ENCODE data around the gene EML4.
A peak's percentile ranks its signal among the peaks of the same experiment; 100 is the strongest.
"Not testable (repeated sequence)": the region's sequence is repeated elsewhere in the genome, so short reads cannot be mapped to it uniquely, and the experiment has no call there.

Gene EML4, protein sequence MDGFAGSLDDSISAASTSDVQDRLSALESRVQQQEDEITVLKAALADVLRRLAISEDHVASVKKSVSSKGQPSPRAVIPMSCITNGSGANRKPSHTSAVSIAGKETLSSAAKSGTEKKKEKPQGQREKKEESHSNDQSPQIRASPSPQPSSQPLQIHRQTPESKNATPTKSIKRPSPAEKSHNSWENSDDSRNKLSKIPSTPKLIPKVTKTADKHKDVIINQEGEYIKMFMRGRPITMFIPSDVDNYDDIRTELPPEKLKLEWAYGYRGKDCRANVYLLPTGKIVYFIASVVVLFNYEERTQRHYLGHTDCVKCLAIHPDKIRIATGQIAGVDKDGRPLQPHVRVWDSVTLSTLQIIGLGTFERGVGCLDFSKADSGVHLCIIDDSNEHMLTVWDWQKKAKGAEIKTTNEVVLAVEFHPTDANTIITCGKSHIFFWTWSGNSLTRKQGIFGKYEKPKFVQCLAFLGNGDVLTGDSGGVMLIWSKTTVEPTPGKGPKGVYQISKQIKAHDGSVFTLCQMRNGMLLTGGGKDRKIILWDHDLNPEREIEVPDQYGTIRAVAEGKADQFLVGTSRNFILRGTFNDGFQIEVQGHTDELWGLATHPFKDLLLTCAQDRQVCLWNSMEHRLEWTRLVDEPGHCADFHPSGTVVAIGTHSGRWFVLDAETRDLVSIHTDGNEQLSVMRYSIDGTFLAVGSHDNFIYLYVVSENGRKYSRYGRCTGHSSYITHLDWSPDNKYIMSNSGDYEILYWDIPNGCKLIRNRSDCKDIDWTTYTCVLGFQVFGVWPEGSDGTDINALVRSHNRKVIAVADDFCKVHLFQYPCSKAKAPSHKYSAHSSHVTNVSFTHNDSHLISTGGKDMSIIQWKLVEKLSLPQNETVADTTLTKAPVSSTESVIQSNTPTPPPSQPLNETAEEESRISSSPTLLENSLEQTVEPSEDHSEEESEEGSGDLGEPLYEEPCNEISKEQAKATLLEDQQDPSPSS

DNA sequence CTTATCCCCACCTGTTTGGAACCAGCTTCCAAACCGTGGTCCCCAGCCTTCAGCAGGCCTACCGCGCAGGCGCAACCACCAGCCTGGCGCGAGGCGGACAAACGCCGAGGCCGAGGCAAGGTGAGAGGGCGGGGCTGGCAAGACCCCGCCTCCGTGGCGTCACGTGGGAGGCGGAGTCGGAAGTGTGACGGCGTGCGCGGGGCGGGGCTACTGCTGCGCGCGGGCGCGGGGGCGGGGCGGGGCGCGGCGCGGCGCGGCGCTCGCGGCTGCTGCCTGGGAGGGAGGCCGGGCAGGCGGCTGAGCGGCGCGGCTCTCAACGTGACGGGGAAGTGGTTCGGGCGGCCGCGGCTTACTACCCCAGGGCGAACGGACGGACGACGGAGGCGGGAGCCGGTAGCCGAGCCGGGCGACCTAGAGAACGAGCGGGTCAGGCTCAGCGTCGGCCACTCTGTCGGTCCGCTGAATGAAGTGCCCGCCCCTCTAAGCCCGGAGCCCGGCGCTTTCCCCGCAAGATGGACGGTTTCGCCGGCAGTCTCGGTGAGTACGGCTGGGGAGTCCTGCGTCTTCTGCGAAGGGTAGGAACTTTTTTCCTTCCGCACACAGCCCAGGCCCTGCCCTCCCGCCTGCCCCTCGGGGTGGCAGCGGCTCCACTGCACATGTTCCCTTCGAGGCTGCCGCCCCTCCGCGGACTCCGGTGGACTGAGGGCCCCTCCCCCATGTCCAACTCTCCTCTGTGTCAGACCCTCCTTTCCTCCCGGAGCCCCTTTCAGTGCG lies at the start of gene EML4:
TSS of gene EML4 (plus strand) at position 254 of the 774 bp plus-strand sequence. CDS start at position 513, 259 bp downstream.
- peak; percentile 85 for DNase-seq

DNA sequence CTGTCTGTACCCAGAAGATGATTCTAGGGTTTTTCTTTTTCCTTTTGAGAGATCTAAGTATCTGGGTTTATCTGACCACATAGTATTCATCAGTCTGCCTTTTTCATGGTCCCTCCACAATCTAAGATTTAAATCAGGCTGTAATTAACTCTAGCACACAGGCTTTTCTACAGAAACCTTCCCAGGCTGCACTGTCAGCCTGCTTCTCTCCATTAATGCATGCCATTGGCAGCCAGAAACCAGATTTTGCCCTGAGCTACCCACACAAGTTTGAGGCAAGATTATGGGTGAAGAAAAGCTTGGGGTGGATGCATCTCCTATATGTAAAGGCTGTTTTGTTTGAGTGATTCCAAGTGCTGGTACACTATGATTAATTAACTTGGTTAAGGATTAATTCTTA lies 45.7 kb upstream of the EML4 start:
- DNase-seq = no peak

DNA sequence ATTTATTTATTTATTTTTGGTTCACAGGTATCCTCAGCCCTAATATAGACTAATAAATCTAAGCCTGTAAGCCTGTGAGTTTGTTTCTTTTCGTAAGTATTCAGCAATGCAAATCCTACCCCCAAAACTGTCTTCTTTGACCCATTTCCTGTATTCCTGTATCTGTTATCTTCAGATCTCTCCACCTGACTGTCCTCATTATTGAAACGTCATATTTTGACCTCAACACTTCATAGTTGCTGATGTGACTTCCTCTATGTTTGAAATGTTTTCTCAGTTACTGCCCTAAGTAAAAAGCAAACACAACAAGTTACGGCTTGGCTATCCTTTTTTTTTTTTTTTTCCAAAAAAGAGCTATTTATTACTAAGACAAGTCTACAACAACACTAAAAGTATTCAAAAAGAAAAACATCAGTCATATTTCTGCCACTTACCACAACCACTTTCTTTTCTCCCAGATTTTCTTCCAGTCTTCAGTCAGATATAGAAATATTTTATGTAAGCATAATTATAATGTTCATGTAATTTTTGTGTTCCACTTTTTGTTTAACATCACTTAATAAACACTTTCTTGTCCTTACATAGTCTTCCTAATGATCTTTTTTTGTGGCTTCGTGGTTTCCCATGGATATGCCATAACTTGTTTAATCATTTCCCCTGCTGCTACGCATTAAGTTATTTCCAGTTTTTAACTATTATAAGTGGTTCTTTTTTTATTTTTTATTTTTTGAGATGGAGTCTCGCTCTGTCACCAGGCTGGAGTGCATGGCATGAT lies 45.0 kb upstream of the EML4 start:
- no peak for DNase-seq

DNA sequence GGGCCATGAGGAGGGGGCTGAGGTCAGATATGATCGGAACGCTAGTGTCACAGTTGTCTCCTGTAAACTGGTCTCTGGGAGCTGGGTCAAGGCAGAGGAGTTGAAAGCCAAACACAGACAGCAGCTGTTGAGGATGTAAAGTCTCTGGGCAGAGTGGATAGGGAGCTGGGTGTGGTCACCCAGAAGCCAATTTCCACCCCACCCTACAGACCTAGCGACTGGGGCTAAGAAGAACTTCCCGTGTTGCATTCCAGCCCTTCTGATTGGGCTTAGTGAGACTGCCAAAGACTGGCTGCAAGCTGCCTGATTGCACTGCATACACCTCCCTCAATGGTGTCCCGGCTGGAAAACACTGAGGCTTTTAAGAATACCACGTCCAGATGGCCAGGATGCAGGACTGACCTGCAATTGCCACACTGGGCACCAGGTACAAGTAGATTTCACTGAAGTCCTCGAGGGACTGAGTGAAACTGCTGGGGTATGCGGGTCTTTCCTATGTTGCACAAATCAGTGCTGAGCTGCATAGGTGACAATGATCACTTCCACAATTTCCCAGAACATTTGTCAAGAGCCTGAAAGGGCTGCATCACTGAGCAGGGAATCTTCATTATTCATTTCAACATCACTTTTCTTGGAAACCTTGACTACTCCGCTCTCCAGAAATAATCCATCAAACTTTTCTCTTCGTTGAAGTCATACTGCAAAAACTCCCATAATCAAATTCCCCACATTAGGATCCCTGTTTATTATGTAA lies 43.1 kb upstream of the EML4 start:
- peak; percentile 43 for DNase-seq

DNA sequence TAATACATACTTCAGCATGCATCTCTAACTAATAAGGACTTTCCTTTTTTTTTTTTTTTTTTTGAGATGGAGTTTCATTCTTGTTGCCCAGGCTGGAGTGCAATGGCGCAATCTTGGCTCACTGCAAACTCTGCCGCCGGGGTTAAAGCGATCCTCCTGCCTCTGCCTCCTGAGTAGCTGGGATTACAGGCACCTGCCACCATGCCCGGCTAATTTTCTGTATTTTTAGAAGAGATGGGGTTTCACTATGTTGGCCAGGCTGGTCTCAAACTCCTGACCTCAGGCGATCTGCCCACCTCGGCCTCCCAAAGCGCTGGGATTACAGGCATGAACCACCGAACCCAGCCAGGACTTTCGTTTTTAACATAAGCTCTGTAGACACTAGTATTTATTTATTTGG lies 42.3 kb upstream of the EML4 start:
- DNase-seq = not testable (repeated sequence)

DNA sequence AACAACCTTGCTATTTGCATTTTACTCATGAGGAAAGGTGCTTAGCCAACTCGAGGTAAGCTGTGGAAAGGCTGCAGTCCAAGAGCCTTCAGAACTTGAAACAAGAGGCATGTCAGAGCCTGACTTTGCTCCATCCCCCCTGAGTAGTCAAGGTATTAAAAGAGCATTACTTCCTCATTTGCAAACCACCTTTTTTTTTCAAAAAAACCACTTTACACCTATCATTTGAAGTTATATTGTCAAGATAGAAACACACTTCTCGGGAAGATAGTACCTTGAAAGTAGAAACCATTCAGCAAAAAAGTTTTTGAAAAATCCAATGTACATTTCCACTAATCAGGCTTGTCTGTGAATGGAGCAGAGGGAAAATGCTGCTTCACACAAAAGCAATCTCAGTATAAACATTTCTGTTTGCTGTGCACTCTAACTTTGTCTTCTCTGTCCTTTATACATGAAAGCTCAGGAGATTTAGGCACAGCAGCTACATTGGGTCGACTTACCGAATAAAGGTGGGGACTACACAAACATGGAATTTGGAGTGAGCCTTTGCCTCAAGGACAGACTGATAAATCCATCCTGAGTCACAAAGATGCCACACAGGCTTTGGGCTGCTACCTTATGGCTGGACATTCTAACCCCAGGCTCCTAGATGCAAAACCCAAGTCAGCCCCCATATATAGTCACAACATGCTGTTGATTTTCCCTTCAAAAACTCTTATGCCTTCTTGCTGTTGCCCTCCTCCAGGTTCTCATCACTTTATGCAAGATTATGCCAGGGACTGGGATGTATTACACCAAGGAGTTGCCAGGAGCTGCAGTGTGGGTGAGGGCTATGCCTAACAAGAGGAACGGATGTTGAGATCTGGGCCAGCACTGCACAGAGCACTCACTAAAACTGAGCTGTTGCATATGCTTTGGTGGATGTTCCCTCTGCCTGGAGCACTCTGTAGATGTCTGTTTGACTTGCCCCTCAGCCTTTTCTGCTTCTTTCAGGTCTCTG lies 41.4 kb upstream of the EML4 start:
- no peak for DNase-seq

DNA sequence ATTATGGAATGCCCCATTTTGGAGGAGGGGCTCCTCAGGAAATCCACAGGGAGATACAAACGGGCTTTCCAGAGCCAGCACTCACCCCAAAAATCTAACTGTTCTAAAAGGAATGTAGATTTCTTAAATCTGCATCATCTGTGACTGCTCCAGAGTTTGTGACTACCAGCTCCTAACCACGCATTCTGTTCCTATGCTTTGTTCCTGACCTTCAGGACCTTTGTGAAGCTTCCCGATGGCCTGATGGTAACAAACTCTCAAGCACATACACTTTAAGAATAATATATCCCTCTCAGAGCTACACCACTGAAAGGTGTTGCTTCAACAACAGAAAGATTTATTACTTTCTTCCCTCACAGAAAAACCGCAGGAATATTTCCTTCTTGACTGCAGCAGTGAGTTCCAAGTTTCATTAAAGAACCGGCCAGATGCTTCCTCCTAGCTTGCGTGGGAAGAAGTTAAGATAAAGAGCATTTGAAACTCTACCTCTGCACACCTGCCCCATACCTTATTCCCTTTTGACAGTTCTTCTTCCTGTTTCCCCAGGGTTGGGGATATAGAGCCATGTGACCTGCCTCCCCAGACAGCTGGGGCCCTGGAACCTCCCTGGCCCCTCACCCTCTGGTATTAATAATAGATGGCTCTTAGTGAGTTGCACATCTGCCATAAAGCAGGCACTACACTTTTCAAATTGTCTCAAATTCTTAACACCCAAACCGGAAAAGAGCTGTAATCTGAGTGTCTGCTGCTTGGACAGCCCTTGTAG lies 40.2 kb upstream of the EML4 start:
- DNase-seq = no peak

DNA sequence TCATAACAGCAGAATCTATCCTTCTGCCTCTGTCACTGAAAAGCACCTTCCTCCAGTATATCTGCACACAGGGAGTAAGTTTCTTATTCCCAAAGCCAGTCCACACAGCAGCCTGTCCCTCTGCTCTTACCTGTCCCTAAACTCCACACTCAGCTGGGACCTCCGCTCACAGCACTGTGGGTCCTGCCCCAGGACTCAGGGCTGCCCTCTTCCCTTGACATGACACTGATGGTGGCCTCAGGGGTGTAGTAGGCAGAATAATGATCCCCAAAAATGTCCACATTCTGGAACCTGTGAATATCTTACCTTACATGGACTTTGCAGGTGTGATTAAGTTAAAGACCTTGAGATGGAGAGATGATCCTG lies 39.7 kb upstream of the EML4 start:
- DNase-seq = no peak

DNA sequence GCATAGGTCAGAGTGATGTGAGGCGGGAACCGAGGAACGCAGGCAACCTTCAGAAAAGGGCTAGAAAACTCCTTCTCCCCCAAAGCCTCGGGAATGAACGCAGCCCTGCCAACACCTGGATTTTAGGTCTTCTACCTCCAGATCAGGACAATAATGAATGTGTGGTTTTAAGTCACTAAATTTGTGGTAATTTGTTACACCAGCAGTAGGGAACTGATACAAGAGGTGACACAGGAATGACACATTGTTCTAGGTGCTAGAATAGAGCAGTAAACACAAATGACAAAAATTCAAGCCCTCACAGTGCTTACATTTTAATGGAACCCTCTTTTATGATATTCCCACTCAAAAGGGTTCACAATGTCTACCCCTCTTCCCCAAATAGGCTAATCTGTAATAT lies 39.2 kb upstream of the EML4 start:
- DNase-seq = no peak

DNA sequence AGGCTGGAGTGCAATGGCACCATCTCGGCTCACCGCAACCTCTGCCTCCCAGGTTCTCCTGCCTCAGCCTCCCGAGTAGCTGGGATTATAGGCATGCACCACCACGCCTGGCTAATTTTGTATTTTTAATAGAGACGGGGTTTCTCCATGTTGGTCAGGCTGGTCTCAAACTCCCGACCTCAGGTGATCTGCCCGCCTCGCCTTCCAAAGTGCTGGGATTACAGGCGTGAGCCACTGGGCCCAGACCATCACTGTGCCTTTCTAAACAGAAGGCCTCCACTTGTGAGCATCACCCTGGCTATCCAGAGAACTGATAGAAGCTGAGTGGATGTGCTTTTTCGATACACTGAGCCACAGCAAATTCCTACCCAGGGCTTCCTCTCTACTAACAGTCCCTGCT lies 38.3 kb upstream of the EML4 start:
- not testable (repeated sequence) for DNase-seq

DNA sequence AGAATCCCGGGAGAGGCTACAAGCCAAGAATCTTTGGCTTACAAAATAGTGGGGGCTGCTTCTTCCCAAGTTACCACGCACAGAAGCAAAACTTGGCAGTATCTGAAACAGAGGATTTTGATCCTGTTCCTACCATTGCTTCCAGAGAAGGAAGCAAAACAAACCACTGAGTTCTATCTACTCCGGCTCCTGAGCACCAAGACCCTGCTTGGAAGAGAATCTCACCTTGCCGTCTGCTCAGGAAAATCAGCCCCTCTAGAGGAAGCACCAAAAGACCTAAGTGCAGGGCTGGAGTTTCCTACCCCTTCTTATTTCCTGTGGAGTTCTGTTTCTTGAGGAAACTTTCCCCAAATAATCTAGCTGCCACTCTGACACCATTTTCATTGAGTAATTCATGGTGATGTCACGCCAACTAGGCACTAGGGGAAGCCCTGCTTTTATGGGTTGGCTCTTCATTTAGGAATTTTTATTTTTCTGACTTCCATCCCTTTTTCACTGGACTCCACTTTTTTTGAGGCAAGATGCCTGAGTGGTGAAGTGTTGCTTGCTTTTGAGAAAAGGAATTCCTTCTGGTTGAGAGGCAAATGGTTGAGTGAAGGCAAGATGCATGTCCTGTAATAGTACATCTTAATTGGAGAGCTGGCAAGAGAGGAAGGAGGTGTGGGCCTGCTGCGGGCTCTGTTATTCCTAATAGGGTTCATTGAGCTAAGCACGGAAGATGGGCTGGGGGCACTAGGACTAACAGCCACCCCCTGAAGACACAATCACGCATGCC lies 36.8 kb upstream of the EML4 start:
- DNase-seq = no peak

DNA sequence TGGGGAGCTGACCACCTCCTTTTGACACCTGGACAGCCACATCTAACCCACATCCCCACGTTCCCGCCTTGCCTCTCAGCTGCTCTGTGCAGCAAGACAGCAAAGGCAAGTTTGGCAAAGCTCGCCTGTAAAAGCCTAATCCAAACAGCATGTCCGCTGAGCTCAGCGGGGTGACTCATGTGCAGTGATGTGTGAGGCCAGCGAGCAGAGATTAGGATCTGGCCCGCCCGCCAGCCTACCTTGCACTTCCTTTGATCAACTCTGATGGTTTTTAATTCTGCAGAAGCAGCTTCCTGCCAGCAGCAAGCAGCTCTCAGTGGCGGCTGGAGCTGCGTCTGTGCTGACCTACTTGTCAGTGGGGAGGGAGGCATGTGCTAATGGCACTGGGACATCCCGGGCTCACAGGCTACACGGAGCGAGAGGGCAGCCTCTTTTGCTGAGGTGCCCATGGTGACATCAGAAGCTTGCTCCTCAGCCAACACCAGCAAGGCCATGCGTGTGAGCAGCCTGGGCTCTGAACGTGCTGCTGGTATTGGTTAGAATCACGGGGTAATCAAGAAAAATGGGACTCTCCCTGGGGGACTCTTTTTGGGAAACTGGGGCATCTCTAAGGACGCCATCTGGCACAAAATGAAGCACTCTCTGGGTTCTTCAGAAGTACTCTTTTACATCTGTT lies 36.0 kb upstream of the EML4 start:
- peak; percentile 60 for DNase-seq

DNA sequence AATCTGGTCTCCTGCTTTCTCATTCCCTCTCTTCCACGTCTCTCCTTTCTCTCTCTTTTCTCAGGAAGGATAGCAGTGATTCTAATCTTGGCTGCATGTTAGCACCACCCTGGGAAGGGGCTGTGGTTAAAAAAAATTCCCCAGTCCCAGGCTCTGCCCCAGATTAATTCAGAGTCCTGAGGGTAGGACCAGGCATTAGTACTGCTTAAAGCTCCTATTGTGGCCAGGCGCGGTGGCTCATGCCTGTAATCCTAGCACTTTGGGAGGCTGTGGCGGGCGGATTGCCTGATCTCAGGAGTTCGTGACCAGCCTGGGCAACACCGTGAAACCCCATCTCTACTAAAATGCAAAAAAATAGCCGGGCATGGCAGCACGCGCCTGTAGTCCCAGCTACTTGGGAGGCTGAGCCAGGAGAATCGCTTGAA lies 35.4 kb upstream of the EML4 start:
- DNase-seq = no peak

DNA sequence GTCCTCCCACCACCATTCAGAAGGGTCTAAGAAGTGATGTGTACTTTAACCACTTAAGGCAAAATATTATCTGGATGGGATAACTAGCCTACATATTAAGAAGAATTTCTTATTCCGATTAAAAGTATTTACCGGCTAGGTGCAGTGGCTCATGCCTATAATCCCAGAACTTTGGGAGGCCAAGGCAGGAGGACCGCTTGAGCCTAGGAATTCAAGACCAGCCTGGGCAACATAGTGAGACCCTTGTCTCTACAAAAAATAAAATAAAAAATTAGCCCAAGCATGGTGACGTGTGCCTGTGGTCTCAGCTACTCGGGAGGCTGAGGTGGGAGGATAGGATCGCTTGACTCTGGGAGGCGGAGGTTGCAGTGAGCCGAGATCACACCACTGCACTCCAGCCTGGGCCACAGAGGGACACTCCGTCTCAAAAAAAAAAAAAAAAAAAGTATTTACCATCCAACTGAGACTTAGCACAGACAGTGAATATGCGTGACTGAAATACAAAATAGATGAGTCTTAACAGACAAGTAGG lies 34.7 kb upstream of the EML4 start:
- DNase-seq = not testable (repeated sequence)

DNA sequence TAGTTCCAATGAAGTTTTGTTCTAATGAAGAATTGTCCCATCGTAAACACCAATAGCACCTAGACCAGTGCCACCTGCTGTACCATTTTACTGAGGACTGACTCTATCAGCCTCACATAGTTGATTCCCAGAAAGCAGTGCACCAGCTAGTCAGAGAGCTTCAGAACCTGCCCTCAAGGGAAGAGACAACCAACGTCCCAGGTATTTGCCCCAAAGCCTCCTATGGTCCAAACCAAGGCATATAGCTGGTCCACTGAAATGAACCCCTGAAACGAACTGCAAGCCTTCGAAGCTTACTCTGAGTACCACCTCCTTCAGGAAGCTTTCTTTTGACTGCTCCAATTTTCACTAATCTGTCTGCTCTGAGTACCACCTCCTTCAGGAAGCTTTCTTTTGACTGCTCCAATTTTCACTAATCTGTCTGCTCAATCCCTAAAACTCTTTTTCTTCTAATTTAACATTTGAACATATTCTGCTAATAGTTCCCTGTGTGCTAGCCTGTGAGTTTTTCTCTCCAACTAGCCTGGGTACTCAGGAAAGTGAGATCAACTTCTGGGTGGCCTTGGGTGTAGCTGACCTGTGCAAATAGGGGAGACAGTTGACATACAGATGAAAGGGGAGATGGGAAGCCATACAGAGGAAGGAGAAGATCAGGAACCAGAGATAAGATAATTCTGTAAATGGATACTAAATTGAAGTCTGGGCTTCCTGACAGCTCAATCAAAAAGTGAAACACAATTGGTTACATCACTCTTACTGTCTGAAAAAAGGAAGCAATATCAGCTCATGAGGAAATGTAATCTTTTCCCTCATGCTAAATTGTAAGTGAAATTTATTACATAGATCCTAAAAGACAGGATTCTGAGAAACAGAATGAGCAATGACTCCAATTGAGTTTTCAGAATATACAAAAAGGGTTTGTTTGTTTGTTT lies 33.5 kb upstream of the EML4 start:
- peak; percentile 48 for DNase-seq

DNA sequence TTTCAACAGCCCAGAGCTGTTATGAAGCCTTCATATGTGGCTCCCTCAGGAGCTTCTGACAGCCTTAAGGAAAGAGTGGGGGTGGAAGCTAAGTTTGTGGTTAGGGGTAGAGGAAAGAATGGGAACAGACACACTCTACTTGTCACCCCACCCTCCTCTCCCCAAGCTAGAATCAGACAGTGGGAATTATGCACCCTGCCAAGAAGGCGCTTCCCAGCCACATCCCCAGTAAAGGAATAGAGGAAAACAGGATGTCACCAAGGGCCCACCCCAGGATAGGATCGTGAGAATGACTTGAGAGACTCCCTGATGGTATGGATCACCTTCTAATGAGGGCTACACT lies 32.4 kb upstream of the EML4 start:
- no peak for DNase-seq
